HepG2 (cell line): ENCODE measurements around the gene NBEA. TPM values are rescaled to one million over a fixed set of nuclear protein-coding genes. Genes with fewer than 3 reads are reported as not detected.

ENCODE experiments used
- ATAC-seq: fragments of 200-7000 bp; cut with Tn5 transposase; 3 replicates; pipeline ENCODE4 v1.9.1; 2020; ENCODE audit warnings: mild to moderate bottlenecking, moderate library complexity
- BruUV-seq: library from RNA; stranded (reverse); fragments of 400-500 nt; replicated peaks from 2 replicates; lab custom pipeline; 2021; lab: Mats Ljungman, UMichigan
- CTCF ChIA-PET: fragments of 300-600 bp; formaldehyde crosslinking; extraction: SDS; loops from one replicate; lab custom pipeline; 2021; ENCODE audit warnings: low total read pairs, inconsistent platforms, low intra/inter-chr PET ratio; lab: Yijun Ruan, JAX
- POLR2A ChIA-PET: fragments of 350-600 bp; sonication (Branson Sonifier 250); formaldehyde crosslinking; loops from one replicate; lab custom pipeline; 2020; ENCODE audit warnings: antibody characterized with exemption, inconsistent platforms; lab: Yijun Ruan, JAX
- DNase-seq: peaks from one replicate; pipeline ENCODE4 v3.0.0-alpha.2; 2015; ENCODE audit warnings: low spot score
- FAIRE-seq: peaks from 3 replicates; lab custom pipeline; 2011; peaks lifted over from hg19 to GRCh38; lab: Jason Lieb, UNC
- H2AFZ ChIP-seq: one replicate; pipeline ENCODE4 v1.6.1; 2011; ENCODE audit warnings: low read length, inconsistent platforms
- H3K27ac ChIP-seq: fragments of 300-600 bp; 3 replicates; pipeline ENCODE4 v1.8.0; 2011; ENCODE audit warnings: mixed run types, mild to moderate bottlenecking, mixed read lengths, low read length, inconsistent platforms; ENCODE audit not compliant: insufficient read depth; ENCODE audit errors: extremely low read length
- H3K27me3 ChIP-seq, 2 experiments: fragments of 200-600 bp in 1 of 2; 2 replicates in 1 of 2; 3 replicates in 1 of 2; pipeline versions ENCODE4 v1.6.0 to v1.8.0; 2011; ENCODE audit warnings: low read length in 2 of 2, mild to moderate bottlenecking in 2 of 2, moderate library complexity in 2 of 2, inconsistent platforms in 1 of 2; ENCODE audit not compliant: insufficient read depth in 2 of 2, control insufficient read depth in 1 of 2
- H3K36me3 ChIP-seq, 2 experiments: fragments of 200-600 bp in 1 of 2; replicated peaks in 1 of 2; 2 replicates in 1 of 2; 3 replicates in 1 of 2; pipeline versions ENCODE4 v1.5.1 to v1.8.0; 2011; ENCODE audit warnings: low read length in 2 of 2, inconsistent platforms in 1 of 2; ENCODE audit not compliant: insufficient read depth in 2 of 2, control insufficient read depth in 1 of 2
- H3K4me1 ChIP-seq: 2 replicates; pipeline ENCODE4 v1.5.1; 2012; ENCODE audit warnings: low read length, inconsistent platforms; ENCODE audit not compliant: insufficient read depth
- H3K4me2 ChIP-seq: 2 replicates; pipeline ENCODE4 v1.6.0; 2011; ENCODE audit warnings: low read depth, low read length, inconsistent platforms
- H3K4me3 ChIP-seq, 3 experiments: fragments of 200-600 bp in 1 of 3; sonication (generic), shearing (Covaris generic) in 1 of 3; replicated peaks in 1 of 3; 2 replicates each; pipeline ENCODE4 v1.5.1; 2011 to 2016; ENCODE audit warnings: low read length in 3 of 3, inconsistent platforms in 2 of 3, low read depth in 2 of 3, mild to moderate bottlenecking in 2 of 3, control low read depth in 1 of 3, mixed read lengths in 1 of 3; ENCODE audit not compliant: insufficient read depth in 1 of 3
- H3K79me2 ChIP-seq: one replicate; pipeline ENCODE4 v1.6.1; 2011; ENCODE audit warnings: low read length, inconsistent platforms; ENCODE audit not compliant: insufficient read depth
- H3K9ac ChIP-seq: 2 replicates; pipeline ENCODE4 v1.6.0; 2011; ENCODE audit warnings: mild to moderate bottlenecking, low read depth, low read length, inconsistent platforms; ENCODE audit not compliant: insufficient read depth
- H3K9me3 ChIP-seq: 2 replicates; pipeline ENCODE4 v1.5.1; 2012; ENCODE audit warnings: mild to moderate bottlenecking, low read length
- H4K20me1 ChIP-seq: 2 replicates; pipeline ENCODE4 v1.6.0; 2011; ENCODE audit warnings: inconsistent platforms, mild to moderate bottlenecking, low read length, moderate library complexity; ENCODE audit not compliant: insufficient read depth
- ELF4 ChIP-seq: sonication (generic); formaldehyde crosslinking; IDR thresholded peaks from 2 replicates; pipeline ENCODE4 v1.5.0; 2020; ENCODE audit warnings: missing genetic modification reagents, mild to moderate bottlenecking, moderate library complexity, borderline replicate concordance
- HOXA7 ChIP-seq: sonication (generic); formaldehyde crosslinking; IDR thresholded peaks from 2 replicates; pipeline ENCODE4 v1.8.1; 2022; ENCODE audit warnings: mild to moderate bottlenecking, missing genetic modification reagents, moderate library complexity
- SP4 ChIP-seq: sonication (generic); formaldehyde crosslinking; IDR thresholded peaks from 2 replicates; pipeline ENCODE4 v1.8.1; 2023; ENCODE audit warnings: mild to moderate bottlenecking, missing genetic modification reagents
- TGIF2 ChIP-seq: IDR thresholded peaks from 2 replicates; pipeline ENCODE4 v1.6.1; 2016; ENCODE audit warnings: control low read depth, missing compliant biosample characterization
- ZNF672 ChIP-seq: sonication (generic); formaldehyde crosslinking; IDR thresholded peaks from 2 replicates; pipeline ENCODE4 v1.8.1; 2022; ENCODE audit warnings: missing genetic modification reagents
- WGBS: methylation state at CpG from one replicate; pipeline ENCODE4 v1.1.6; 2017; ENCODE audit warnings: low lambda C conversion rate; 5-methylcytosine and 5-hydroxymethylcytosine counted together
- in situ Hi-C: cut with HindIII; loops from 2 replicates; pipeline ENCODE4 v1.10.0; 2017; ENCODE audit warnings: low pct_unique_long_range_greater_than_20kb; ENCODE audit not compliant: extremely low pct_ligation_motif_present
- intact Hi-C: fragments of 100-400 bp; cut with micrococcal nuclease; formaldehyde crosslinking; loops from one replicate; pipeline ENCODE4 v1.10.0; 2022; ENCODE audit not compliant: unreplicated experiment
- polyA plus RNA-seq, 8 experiments: library from polyadenylated mRNA; depleted of rRNA in 3 of 8; stranded (reverse) in 7 of 8; unstranded in 1 of 8; fragments of >200 nt; fragmentation: Illumina TruSeq in 4 of 8; extraction: Trizol in 4 of 8; gene quantifications; 2 replicates each; pipeline versions ENCODE4 v1.2.1 to v1.2.3, GENCODE V29; 2011 to 2016; ENCODE audit warnings: low read depth in 4 of 8, missing spikeins in 1 of 8, mixed read lengths in 1 of 8; ENCODE audit not compliant: insufficient read depth in 1 of 8
- total RNA-seq, 5 experiments: library from RNA; depleted of rRNA; stranded (reverse); fragments of >200 nt; fragmentation: Illumina TruSeq; extraction: Trizol; gene quantifications; 2 replicates each; pipeline ENCODE4 v1.2.3, GENCODE V29; 2016; ENCODE audit warnings: low read depth in 1 of 5
- TF ChIP-seq, protein P1 (sequence below): sonication (generic); formaldehyde crosslinking; conservative IDR thresholded peaks from 2 replicates; pipeline ENCODE4 v1.4.0; 2020; ENCODE audit warnings: missing genetic modification reagents
- TF ChIP-seq, protein P2 (sequence below): sonication (generic); formaldehyde crosslinking; IDR thresholded peaks from 2 replicates; pipeline ENCODE4 v1.4.0; 2020; ENCODE audit warnings: mild to moderate bottlenecking, missing genetic modification reagents
- TF ChIP-seq, protein P3 (sequence below): sonication (generic); formaldehyde crosslinking; IDR thresholded peaks from 2 replicates; pipeline ENCODE4 v1.4.0; 2020; ENCODE audit warnings: missing genetic modification reagents, borderline replicate concordance
- TF ChIP-seq, protein P4 (sequence below): IDR thresholded peaks from 2 replicates; pipeline ENCODE4 v1.6.1; 2016; ENCODE audit warnings: low read depth, borderline replicate concordance
- TF ChIP-seq, protein P5 (sequence below): sonication (generic); formaldehyde crosslinking; IDR thresholded peaks from 2 replicates; pipeline ENCODE4 v1.9.0; 2021; ENCODE audit warnings: mild to moderate bottlenecking, missing genetic modification reagents

NBEA gene
- total and polyA plus RNA-seq, 2 of the 13 experiments (the other 11 are each of a cell fraction or from before 2014, with no cell fraction given): 2.7 to 2.8 TPM

DNA sequence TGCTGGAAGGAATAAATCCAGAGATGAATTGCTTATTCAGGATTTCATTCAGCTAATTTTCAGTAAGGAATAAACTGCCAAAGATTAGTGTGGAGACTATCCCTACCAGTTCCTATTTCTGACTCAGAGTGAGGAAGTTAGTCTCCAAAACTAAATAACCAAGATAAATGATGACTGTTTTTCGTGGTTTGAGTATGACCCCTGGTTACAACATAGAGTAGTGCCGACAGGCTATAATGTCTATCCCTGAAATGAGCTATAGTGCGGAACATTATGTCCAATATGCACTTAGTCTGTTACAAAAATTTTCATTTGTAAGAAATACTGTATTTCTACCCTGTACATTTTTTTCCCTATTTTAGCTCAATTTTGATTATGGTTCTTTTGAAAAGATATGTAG, 51.4 kb downstream of the NBEA start:
- no peak for DNase-seq
- no peak overlapping the region for H3K4me3 ChIP-seq
- in situ Hi-C loops (no loop called here), intact Hi-C loops (no loop called here)
- no peak overlapping the region for H3K27ac ChIP-seq
- H3K79me2 ChIP-seq: no peaks in the 10 kb centered on the region
- no peak for FAIRE-seq
- POLR2A ChIA-PET: no interaction called here
- CTCF ChIA-PET: no interaction called here
- no TSS peak for BruUV-seq
- 59% methylated on average over 3 of the region's 3 CpGs for WGBS
- H3K36me3 ChIP-seq: no peaks in the 10 kb centered on the region
- H4K20me1 ChIP-seq: no peaks in the 10 kb centered on the region
- ATAC-seq: no peak
- peaks cover 16% of the 10 kb centered on the region for H3K4me1 ChIP-seq
- no peaks in the 10 kb centered on the region for H3K27me3 ChIP-seq
- H3K9me3 ChIP-seq: peaks cover 26% of the 10 kb centered on the region
- H3K4me2 ChIP-seq: no peak overlapping the region
- no peak overlapping the region for H3K9ac ChIP-seq
- no peak overlapping the region for H2AFZ ChIP-seq
- TF ChIP-seq ELF4 (CRISPR knock-in tag) (no peak), SP4 (no peak), TGIF2 (CRISPR knock-in tag) (no peak), HOXA7 (CRISPR knock-in tag) (no peak), ZNF672 (no peak)
- TF ChIP-seq, protein P1, sequence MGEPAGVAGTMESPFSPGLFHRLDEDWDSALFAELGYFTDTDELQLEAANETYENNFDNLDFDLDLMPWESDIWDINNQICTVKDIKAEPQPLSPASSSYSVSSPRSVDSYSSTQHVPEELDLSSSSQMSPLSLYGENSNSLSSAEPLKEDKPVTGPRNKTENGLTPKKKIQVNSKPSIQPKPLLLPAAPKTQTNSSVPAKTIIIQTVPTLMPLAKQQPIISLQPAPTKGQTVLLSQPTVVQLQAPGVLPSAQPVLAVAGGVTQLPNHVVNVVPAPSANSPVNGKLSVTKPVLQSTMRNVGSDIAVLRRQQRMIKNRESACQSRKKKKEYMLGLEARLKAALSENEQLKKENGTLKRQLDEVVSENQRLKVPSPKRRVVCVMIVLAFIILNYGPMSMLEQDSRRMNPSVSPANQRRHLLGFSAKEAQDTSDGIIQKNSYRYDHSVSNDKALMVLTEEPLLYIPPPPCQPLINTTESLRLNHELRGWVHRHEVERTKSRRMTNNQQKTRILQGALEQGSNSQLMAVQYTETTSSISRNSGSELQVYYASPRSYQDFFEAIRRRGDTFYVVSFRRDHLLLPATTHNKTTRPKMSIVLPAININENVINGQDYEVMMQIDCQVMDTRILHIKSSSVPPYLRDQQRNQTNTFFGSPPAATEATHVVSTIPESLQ (CRISPR knock-in tag): no peak
- TF ChIP-seq, protein P2, sequence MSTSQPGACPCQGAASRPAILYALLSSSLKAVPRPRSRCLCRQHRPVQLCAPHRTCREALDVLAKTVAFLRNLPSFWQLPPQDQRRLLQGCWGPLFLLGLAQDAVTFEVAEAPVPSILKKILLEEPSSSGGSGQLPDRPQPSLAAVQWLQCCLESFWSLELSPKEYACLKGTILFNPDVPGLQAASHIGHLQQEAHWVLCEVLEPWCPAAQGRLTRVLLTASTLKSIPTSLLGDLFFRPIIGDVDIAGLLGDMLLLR: no peak
- TF ChIP-seq, protein P3, sequence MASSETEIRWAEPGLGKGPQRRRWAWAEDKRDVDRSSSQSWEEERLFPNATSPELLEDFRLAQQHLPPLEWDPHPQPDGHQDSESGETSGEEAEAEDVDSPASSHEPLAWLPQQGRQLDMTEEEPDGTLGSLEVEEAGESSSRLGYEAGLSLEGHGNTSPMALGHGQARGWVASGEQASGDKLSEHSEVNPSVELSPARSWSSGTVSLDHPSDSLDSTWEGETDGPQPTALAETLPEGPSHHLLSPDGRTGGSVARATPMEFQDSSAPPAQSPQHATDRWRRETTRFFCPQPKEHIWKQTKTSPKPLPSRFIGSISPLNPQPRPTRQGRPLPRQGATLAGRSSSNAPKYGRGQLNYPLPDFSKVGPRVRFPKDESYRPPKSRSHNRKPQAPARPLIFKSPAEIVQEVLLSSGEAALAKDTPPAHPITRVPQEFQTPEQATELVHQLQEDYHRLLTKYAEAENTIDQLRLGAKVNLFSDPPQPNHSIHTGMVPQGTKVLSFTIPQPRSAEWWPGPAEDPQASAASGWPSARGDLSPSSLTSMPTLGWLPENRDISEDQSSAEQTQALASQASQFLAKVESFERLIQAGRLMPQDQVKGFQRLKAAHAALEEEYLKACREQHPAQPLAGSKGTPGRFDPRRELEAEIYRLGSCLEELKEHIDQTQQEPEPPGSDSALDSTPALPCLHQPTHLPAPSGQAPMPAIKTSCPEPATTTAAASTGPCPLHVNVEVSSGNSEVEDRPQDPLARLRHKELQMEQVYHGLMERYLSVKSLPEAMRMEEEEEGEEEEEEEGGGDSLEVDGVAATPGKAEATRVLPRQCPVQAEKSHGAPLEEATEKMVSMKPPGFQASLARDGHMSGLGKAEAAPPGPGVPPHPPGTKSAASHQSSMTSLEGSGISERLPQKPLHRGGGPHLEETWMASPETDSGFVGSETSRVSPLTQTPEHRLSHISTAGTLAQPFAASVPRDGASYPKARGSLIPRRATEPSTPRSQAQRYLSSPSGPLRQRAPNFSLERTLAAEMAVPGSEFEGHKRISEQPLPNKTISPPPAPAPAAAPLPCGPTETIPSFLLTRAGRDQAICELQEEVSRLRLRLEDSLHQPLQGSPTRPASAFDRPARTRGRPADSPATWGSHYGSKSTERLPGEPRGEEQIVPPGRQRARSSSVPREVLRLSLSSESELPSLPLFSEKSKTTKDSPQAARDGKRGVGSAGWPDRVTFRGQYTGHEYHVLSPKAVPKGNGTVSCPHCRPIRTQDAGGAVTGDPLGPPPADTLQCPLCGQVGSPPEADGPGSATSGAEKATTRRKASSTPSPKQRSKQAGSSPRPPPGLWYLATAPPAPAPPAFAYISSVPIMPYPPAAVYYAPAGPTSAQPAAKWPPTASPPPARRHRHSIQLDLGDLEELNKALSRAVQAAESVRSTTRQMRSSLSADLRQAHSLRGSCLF: no peak
- TF ChIP-seq, protein P4, sequence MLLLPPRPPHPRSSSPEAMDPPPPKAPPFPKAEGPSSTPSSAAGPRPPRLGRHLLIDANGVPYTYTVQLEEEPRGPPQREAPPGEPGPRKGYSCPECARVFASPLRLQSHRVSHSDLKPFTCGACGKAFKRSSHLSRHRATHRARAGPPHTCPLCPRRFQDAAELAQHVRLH (CRISPR knock-in tag): no peak
- TF ChIP-seq, protein P5, sequence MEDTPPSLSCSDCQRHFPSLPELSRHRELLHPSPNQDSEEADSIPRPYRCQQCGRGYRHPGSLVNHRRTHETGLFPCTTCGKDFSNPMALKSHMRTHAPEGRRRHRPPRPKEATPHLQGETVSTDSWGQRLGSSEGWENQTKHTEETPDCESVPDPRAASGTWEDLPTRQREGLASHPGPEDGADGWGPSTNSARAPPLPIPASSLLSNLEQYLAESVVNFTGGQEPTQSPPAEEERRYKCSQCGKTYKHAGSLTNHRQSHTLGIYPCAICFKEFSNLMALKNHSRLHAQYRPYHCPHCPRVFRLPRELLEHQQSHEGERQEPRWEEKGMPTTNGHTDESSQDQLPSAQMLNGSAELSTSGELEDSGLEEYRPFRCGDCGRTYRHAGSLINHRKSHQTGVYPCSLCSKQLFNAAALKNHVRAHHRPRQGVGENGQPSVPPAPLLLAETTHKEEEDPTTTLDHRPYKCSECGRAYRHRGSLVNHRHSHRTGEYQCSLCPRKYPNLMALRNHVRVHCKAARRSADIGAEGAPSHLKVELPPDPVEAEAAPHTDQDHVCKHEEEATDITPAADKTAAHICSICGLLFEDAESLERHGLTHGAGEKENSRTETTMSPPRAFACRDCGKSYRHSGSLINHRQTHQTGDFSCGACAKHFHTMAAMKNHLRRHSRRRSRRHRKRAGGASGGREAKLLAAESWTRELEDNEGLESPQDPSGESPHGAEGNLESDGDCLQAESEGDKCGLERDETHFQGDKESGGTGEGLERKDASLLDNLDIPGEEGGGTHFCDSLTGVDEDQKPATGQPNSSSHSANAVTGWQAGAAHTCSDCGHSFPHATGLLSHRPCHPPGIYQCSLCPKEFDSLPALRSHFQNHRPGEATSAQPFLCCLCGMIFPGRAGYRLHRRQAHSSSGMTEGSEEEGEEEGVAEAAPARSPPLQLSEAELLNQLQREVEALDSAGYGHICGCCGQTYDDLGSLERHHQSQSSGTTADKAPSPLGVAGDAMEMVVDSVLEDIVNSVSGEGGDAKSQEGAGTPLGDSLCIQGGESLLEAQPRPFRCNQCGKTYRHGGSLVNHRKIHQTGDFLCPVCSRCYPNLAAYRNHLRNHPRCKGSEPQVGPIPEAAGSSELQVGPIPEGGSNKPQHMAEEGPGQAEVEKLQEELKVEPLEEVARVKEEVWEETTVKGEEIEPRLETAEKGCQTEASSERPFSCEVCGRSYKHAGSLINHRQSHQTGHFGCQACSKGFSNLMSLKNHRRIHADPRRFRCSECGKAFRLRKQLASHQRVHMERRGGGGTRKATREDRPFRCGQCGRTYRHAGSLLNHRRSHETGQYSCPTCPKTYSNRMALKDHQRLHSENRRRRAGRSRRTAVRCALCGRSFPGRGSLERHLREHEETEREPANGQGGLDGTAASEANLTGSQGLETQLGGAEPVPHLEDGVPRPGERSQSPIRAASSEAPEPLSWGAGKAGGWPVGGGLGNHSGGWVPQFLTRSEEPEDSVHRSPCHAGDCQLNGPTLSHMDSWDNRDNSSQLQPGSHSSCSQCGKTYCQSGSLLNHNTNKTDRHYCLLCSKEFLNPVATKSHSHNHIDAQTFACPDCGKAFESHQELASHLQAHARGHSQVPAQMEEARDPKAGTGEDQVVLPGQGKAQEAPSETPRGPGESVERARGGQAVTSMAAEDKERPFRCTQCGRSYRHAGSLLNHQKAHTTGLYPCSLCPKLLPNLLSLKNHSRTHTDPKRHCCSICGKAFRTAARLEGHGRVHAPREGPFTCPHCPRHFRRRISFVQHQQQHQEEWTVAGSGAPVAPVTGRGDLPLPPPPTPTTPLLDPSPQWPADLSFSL (CRISPR knock-in tag): no peak
